Hematopoietic multipotent progenitor cell (in vitro differentiated cells): ENCODE data around the gene C1QB. TPM values are rescaled to one million over a fixed set of nuclear protein-coding genes. Genes with fewer than 3 reads are reported as not detected.

Experiments used
- DNase-seq, 3 donors: peaks; one replicate each; pipeline ENCODE4 v3.0.0-alpha.2; 2011 to 2015; ENCODE audit warnings: low read depth in 2 of 3, low spot score in 2 of 3
- total RNA-seq: library from RNA; depleted of rRNA; stranded (reverse); fragments of >200 nt; gene quantifications from one replicate; pipeline ENCODE4 v1.2.3, GENCODE V29; 2012

C1QB gene
- total RNA-seq, 1 donor, result 0.27 TPM

DNA sequence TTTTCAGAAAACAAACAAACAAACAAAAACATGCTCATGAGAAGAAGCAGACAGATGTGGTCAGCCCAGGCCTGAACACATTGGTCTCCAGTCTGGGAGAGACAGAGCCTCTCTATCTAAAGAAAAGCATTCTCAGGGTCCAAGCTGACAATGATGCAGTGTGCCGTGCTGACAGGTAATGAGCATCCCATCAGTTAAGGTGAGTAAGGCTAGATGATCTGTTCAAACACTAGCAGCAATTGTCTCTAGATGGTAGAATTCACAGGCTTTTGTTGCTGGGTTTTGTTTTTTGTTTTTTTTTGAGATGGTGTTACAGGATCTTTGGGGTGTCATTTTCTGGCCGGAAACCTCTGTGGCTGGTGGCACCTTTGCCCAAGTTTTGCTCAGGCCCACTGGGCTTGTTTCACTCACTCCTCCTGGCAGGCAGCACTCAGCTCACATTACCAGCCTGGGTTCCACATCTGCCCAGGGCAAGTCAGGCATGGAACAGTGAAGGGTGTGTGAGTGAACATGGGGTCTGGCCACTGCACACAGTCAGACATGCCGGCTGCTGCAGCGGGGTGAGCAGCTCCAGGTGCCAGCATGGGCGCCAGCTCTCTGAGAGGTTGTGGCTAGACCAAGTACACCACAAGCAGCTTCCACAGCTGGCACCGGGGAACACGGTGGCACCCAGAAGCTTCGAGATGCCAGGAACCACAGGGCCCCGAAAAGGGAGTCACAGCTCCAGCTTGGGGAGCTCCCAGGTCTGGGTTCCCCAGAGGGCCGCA is 19.2 kb upstream of the C1QB start:
- DNase-seq, result no peak

DNA sequence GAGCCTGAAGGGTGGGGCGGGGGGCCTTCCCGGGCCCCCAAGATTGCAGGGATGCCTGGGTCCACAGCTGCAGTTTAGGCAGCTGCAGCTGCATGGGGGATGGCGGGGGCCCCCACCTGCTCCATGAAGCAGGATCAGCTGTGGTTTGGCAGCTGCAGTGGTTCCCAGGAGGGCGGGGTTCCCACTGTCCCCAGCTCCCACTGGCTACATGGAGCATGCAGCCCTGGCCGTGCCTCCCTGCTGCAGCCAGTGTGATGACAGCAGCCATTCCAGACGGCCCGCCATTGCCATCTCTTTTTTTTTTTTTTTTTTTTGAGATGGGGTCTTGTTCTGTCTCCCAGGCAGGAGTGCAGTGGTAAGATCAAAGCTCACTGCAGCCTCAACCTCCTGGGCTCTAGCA is 17.6 kb upstream of the C1QB start:
- DNase-seq, result no peak

DNA sequence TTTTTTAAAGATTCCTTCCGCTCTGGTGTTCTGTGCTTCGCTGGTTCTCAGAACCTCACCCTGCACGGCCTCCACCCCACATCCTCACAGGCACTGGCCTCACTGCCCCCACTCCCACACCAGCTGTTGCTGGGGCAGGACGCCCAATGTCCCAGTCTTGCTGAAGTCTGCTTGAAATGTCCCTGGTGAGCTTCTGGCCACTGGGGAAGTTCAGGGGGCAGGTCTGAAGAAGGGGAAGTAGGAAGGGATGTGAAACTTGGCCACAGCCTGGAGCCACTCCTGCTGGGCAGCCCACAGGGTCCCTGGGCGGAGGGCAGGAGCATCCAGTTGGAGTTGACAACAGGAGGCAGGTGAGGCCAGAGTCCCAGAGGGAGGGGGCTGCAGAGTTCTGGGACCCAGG is 16.7 kb upstream of the C1QB start, which contains the start of gene C1QA:
C1QA (plus strand) TSS at position 276 of the 400 bp plus-strand sequence. CDS start 989 bp downstream, outside the sequence.
- DNase-seq, result no peak

DNA sequence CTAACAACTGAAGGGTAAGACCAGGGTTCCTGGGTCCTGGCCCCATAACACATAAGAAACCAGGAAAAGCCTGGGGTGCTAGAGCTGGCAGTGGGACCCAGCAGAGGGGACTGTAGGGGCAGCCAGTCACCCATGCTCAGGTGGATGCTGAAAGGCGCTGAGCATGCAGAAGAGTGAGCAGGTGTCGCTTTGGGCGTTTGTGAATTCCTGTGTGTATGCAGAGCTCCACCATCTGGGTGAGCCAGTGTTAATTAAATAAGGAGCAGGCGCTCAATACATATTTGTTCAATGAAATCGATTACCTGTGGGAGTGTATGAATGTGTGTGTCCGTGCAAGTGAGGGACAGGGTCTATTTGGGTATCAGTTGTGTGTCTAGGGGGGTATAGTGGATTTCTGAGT is 16.1 kb upstream of the C1QB start:
- no peak for DNase-seq

DNA sequence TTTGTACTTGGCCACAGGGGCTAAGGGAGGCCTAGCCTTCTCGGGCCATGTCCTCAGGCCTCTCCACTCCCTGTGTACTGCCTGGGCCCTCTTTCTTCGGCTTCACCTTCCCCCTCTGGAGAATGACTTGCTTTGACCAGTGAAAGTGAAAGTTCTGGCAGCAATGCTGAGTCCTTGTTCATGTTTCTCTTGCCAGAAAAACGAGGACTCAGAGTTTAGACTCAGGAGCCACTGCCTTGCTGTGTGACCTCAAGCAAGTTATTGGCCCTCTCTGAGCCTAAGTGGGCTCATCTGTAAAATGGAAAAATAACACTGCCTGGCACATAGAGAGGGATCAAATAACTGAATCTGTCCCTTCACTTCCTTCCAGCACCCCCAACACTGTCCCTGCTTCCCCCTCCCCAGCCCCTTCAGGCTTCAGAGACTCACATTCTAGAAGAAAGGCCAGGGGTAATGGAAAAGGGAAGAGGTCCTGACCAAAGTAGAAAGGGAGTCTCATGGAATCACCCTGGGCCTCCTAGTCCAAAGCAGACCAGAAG is 15.1 kb upstream of the C1QB start:
- no peak for DNase-seq

DNA sequence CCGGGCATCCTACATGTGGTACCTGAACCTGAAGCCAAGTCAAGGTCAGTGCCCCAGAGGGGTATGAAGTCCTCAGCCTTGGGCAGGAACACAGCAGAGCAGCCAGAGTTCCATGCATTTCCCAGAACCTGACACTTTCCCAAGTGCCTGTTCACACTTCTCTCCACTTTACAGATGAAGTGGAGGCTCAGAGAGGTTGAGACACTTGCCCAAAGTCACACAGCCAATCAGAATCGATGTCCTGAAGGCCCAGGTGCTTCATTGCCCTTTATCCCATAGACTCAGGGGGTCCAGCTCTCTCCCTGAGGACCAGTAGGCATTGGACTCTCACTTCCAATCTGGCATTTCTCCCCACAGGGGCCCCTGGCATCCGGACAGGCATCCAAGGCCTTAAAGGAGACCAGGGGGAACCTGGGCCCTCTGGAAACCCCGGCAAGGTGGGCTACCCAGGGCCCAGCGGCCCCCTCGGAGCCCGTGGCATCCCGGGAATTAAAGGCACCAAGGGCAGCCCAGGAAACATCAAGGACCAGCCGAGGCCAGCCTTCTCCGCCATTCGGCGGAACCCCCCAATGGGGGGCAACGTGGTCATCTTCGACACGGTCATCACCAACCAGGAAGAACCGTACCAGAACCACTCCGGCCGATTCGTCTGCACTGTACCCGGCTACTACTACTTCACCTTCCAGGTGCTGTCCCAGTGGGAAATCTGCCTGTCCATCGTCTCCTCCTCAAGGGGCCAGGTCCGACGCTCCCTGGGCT is 14.4 kb upstream of the C1QB start:
- DNase-seq, result no peak

DNA sequence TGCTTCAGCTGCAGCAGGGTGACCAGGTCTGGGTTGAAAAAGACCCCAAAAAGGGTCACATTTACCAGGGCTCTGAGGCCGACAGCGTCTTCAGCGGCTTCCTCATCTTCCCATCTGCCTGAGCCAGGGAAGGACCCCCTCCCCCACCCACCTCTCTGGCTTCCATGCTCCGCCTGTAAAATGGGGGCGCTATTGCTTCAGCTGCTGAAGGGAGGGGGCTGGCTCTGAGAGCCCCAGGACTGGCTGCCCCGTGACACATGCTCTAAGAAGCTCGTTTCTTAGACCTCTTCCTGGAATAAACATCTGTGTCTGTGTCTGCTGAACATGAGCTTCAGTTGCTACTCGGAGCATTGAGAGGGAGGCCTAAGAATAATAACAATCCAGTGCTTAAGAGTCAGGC is 13.8 kb upstream of the C1QB start:
- peak in 2 of 3 donors; percentile 41 to 45 for DNase-seq

DNA sequence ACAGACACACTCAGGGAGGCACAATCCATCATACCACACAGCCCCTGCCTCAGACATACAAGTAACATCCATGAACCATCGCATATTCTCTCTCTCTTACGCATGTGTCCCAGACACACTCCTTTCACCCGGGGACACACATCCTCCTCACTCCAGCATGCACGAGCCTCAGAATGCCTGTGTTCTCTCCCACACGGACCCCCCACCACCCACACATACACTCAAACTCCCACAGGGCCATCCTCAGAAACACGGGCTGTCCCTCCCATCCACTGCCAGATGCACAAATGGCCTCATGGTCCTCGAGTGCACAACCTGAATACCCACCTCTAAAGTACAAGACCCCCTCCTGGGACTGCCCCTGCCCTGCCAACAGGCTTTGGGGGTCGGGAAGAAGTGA is 11.8 kb upstream of the C1QB start:
- no peak for DNase-seq

DNA sequence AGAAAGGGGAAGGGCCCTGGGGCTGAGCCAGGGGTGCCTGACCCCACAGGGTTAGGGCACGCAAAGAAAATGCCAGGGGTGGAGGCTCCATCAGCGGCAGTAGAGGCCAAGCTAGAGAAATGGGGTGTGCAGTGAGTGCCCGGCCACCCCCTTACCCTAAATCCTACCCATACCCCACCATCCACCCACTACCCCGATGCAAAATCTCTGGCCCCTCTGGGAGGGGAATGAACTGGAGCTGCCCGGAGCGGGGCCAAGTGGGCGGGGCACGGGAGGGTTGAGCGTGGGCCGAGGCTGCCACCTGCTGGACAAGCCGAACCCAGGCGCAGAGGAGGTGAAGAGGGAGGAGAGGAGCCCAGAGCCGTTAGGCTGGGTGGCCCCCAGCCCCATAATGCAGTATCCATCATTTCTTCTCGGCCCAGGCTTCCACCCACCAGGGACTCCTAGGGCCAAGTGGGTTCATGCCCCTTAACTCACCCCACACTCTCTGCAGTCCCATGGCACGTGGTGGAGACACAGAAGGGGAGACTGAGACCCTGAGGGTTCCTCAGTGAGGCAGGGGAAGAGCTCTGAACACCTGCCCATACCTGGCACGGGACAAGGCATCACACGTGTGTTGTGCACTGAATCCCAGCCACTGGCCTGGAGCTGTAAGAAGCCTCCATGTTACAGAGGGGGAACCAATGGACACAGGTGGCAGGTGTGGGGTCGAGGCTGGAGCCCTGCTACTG is 11.0 kb upstream of the C1QB start:
- peak; percentile 33 to 73 (median 57) for DNase-seq

DNA sequence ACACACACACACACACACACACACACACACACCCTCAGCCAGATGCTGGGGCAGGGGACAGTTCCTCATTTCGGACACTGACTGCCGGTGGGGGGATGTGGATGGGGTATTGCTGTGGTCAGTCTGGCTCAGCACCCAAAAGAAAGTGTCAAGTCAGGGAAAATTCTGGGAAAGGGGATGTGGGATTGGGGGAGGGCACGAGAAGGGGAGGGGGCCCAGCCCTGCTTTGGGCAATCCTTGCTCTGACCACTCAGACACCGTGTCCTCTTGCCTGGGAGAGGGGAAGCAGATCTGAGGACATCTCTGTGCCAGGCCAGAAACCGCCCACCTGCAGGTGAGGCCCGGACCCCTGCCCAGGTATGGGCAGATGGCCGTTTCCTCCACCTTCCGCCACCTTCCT is 9.7 kb upstream of the C1QB start, which contains the start of gene C1QC:
C1QC (plus strand) TSS at position 253 of the 400 bp plus-strand sequence. CDS start 391 bp downstream, outside the sequence.
- no peak for DNase-seq

DNA sequence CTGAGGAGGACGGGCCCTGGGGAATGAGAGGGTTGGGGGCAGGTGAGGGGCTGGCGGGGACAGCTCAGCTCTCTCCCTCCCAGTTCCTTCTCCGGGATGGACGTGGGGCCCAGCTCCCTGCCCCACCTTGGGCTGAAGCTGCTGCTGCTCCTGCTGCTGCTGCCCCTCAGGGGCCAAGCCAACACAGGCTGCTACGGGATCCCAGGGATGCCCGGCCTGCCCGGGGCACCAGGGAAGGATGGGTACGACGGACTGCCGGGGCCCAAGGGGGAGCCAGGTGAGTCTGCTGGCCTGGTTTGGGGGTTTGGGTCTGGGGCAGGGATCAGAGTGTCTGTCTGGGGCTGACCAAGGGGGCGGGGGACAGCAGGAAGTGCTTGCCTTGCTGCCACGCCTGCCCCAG is 9.1 kb upstream of the C1QB start:
- DNase-seq, result no peak

DNA sequence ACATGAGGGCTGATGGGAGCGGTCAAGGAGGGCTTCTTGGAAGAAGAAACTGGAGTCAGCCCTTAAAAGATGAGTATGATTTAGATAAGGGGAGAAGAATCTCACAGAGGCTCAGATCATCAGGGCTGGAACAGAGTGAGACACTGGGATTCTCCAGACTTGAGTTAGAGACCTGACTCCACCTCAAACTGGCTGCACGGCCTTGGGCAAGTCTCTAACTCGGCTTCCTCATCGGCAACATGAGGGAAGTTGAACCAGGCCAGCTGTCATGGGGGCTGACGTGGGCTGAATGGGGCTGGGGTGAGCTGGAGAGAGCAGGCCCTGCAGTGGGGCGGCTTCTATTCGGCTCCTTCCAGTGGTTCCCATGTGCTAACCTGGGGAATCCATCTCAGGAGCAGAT is 7.1 kb upstream of the C1QB start:
- DNase-seq, result no peak

DNA sequence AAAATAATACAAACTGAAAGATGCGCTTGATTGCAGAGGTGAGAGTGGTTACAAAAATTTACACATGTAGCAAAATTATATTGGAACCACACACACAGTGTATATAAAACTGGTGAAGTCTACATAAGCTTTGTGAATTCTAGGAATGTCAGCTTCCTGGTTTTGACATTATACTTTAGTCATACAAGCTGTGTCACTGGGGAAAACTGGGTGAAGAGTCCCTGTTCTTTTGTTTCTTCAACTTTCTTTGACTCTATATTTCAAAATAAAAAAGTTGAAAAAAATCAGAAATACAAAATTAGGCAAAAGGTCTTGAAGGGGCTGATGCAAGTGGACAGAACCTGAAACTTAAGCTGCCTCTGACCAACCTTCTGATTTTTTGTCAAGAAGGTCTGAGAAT is 6.7 kb upstream of the C1QB start:
- no peak for DNase-seq

DNA sequence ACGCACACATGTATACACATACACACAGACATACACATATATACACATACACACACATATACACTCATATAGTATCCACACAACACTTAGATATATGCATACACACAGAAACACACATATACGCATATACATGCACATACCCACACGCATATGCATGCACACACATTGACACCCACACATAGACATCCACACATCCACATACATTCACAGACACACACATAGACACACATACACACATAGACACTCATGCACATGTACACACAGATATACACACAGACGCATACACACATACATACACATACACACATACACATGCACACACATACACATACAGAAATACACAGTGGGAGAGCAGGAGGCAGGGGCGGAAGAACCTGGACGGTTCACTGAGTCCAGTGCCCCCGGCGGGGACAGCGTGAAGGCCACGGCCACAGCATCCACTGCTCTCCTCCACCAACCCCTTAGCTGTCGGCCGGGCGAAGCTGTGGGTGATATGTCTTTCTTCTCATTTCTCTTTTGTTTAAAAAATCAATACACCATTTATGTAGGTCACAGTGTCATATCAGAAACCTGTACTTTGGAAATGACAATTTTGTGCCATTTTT is 2.8 kb upstream of the C1QB start:
- DNase-seq, result no peak

DNA sequence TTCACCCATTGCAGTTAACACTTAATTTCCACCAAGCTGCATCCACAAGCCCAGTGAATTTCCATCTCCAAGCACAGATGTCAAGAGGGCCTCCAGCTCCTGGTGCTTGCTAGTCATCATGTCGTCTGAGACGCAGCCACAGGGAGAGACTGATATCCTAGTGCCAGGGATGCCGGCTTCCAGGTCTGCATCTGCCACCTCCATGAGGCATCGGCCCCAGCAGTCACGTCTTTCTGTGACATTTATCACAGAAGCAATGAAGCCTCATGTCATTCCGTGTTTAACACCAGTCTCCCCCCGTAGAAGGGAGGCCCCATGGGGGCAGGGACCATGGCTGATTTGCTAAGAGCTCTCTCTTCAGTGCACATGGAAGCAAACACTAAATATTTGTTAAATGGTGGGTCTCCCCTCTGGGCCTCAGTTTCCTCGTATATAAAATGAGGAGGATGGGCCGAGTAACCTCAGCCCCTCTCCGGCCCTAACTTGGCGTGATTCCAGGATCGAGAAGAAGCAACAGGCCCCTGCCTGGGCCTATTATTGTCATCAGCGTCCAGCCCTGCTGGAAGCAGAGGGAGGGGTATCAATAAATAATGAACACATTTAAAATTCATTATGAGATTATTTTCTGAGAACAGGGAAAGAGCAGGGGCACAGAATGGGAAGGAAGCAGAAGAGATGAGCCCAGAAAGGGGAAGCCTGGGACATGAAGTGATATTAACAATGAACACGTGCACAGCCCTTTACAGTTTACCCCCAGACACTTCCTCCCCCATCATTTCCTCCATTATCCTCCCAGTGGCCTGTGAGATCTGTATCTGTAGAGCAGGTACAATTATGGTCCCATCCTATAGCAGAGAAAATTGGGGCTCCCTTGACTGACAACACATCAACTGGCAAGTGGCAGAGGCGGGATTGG is 837 bp upstream of the C1QB start:
- no peak for DNase-seq

DNA sequence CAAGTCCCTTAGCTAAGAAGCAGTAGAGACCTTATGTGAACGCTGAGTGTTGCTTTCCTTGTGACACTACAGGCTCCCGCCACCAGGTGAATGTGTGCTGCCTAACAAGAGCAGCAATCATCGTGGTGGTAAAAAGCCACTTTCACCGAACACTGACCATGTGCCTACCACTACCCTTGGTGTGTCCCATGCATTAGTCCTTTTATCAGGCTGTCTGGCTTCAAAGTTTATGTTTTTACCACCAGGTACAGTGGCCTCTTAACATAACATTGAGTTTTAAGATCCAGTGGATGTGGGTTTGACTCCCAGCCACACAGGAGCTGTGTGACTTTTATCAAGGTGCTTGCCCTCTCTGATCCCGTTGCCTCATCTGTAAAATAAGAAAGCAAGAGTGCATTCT is 1.7 kb downstream of the C1QB start:
- peak in 1 of 3 donors; percentile 11 for DNase-seq

DNA sequence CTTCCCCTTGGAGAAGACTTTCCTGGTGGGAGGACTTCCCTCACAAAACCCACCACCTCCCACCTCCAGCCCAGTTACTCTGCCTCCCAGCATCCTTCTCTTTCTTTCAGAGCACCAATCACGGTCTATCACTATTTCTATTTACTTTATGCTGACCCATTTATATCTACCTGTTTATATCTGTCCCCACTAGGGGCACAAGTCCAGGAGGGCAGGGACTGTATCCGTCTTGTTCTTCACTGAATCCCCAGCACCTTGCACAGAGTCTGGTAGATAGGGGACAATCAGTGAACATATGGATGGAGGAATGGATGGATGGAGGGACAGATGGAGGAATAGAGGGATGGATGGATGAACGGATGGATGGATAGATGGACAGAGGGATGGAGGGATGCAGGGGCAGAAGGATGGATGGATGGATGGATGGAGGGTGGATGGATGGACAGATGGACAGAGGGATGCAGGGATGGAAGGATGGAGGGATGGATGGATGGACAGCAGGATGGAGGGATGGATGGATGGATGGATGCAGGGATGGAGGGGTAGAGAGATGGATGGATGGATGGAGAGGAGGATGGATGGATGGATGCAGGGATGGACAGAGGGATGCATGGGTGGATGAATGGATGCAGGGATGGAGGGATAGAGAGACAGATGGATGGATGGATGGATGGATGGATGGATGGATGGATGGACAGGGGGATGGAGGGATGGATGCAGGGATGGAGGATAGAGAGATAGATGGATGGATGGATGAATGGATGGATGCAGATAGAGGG is 5.5 kb downstream of the C1QB start:
- no peak for DNase-seq

DNA sequence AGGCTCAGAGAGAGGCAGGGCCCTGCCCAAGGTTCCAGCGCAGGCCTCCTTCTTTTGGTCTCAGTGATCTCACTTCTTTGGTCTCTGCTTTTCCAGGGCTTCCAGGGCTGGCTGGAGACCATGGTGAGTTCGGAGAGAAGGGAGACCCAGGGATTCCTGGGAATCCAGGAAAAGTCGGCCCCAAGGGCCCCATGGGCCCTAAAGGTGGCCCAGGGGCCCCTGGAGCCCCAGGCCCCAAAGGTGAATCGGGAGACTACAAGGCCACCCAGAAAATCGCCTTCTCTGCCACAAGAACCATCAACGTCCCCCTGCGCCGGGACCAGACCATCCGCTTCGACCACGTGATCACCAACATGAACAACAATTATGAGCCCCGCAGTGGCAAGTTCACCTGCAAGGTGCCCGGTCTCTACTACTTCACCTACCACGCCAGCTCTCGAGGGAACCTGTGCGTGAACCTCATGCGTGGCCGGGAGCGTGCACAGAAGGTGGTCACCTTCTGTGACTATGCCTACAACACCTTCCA is 7.7 kb downstream of the C1QB start:
- DNase-seq, result no peak

DNA sequence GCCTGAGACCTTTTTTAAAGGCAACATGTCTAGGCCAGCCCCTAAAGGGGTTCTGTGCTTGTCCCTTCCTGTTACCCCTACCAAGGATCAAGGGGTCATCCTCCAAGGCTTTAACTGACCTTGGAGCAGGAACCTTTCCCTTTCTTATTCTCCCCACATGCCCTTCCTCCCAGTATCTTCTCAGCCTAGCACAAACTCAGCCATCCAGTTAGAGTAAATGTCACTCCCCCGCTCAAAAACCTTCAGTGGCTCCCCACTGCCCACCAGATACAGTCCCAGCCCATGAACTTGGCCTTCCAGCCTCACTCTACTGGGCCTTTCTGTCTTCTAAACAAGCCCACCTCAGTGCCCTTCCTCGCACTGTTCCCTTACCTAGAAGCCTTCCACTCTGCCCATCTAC is 8.8 kb downstream of the C1QB start:
- DNase-seq, result no peak
